CD4-positive, alpha-beta T cell (primary cell): Measurements from ENCODE around the gene MAN2A1. TPM values are rescaled to one million over a fixed set of nuclear protein-coding genes. Genes with fewer than 3 reads are reported as not detected.

Experiments used
- ATAC-seq: fragments of 200-7000 bp; cut with Tn5 transposase; one replicate; pipeline ENCODE4 v1.10.0; 2022; ENCODE audit warnings: mild to moderate bottlenecking; ENCODE audit not compliant: poor library complexity
- CTCF ChIA-PET: fragments of 350-600 bp; sonication (Branson Sonifier 250); formaldehyde crosslinking; loops from one replicate; lab custom pipeline; 2021; ENCODE audit warnings: antibody characterized with exemption, inconsistent platforms; lab: Charles Lee
- POLR2A ChIA-PET: fragments of 350-600 bp; sonication (Branson Sonifier 250); formaldehyde crosslinking; loops from one replicate; lab custom pipeline; 2021; ENCODE audit warnings: antibody characterized with exemption, inconsistent platforms; lab: Charles Lee
- DNase-seq, 14 experiments: peaks; one replicate each; pipeline ENCODE4 v3.0.0-alpha.2; 2013 to 2020; ENCODE audit warnings: mixed read lengths in 2 of 14
- H3K27ac ChIP-seq, 2 donors: one replicate each; pipeline versions ENCODE4 v1.5.1 to v1.7.0; 2013; ENCODE audit warnings: low read length in 2 of 2, low read depth in 1 of 2, mild to moderate bottlenecking in 1 of 2
- H3K27me3 ChIP-seq, 2 experiments: 1 replicate in 1 of 2; 2 replicates in 1 of 2; pipeline versions ENCODE4 v1.6.1 to v1.7.0; 2013; ENCODE audit warnings: low read length in 2 of 2, control low read depth in 1 of 2, mild to moderate bottlenecking in 1 of 2, moderate library complexity in 1 of 2; ENCODE audit not compliant: insufficient read depth in 2 of 2, control insufficient read depth in 1 of 2
- H3K36me3 ChIP-seq: one replicate; pipeline ENCODE4 v1.6.1; 2013; ENCODE audit warnings: low read length, control low read depth; ENCODE audit not compliant: insufficient read depth
- H3K4me1 ChIP-seq: one replicate; pipeline ENCODE4 v1.6.1; 2013; ENCODE audit warnings: low read length, control low read depth; ENCODE audit not compliant: insufficient read depth
- H3K4me3 ChIP-seq: one replicate; pipeline ENCODE4 v1.5.1; 2013; ENCODE audit warnings: mild to moderate bottlenecking, low read length, moderate library complexity
- H3K9me3 ChIP-seq, 2 experiments: 1 replicate in 1 of 2; 2 replicates in 1 of 2; pipeline versions ENCODE4 v1.6.1 to v1.7.0; 2013; ENCODE audit warnings: low read length in 2 of 2, mild to moderate bottlenecking in 2 of 2, control low read depth in 1 of 2, moderate library complexity in 1 of 2; ENCODE audit not compliant: control insufficient read depth in 1 of 2, insufficient read depth in 1 of 2
- H3K27ac Mint-ChIP-seq: one replicate; pipeline ENCODE4 v1.8.0; 2020; ENCODE audit warnings: mixed read lengths
- H3K27me3 Mint-ChIP-seq: one replicate; pipeline ENCODE4 v1.8.0; 2021; ENCODE audit warnings: mixed read lengths
- H3K36me3 Mint-ChIP-seq: one replicate; pipeline ENCODE4 v1.8.0; 2021; ENCODE audit warnings: low read depth, mixed read lengths
- H3K4me1 Mint-ChIP-seq: one replicate; pipeline ENCODE4 v1.8.0; 2021; ENCODE audit warnings: low read depth, mixed read lengths
- H3K4me3 Mint-ChIP-seq: one replicate; pipeline ENCODE4 v1.8.0; 2020; ENCODE audit warnings: mild to moderate bottlenecking, mixed read lengths
- H3K9me3 Mint-ChIP-seq: one replicate; pipeline ENCODE4 v1.8.0; 2020; ENCODE audit warnings: mixed read lengths
- CTCF ChIP-seq: fragments of 200-600 bp; IDR thresholded peaks from one replicate; pipeline ENCODE4 v1.8.0; 2022; ENCODE audit warnings: antibody characterized with exemption, mild to moderate bottlenecking
- intact Hi-C, 2 experiments: fragments of 100-400 bp; cut with DNase I in 1 of 2; cut with micrococcal nuclease in 1 of 2; formaldehyde crosslinking; loops; one replicate each; pipeline versions ENCODE4 v1.15.1 to v1.9.0; 2023 to 2025; cut with DNase I, micrococcal nuclease
- total RNA-seq, 174 experiments: library from RNA in 2 of 174; stranded (reverse) in 2 of 174; gene quantifications; one replicate each; pipeline ENCODE4 v1.2.3 and lab custom pipeline; 2021 to 2026

MAN2A1 gene
- total RNA-seq, 2 experiments from 2014 or later = 50.6 to 52.7 TPM

DNA sequence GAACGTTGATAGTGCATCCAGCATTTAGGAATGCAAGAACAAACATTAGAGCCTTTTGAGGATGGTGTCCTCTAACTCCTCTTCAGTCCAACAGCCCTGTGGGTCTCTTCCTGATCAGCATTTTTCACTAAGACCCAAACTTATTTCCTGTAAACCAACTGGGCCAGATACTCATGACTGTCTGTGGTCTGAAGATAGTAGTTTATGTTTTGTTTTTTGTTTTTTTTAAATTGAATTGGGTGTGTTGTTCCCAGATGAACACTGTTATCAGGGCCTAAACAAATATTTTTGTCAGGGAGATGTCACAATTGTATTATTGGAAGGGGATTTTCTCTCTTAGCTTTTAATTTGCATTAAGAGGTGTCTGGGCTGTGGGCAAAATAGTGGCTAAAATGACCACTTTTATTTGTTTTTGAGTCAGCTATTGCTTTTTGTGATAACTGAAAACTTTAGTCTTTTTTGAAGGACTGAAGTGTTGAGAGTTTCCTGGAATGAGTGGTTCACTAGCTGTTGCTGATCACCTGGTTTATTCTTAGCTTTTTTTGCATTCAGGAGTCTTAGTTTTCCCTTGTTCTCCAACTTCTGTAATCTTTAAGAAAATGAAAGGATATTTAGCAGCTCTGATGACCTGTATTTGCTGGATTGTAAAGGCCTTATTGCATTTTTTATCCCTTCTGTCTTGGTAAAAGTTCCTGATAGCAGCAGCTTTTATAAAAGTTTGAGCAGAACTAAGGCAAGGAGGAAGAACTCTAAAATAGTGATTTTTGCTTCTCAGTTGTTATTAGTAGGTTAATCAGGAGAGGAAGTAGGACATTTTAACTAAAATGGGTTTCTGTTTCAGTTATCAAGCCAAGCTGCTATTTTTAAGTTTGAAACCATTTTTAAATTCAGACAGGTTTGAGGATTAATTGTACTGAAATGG is 5.5 kb downstream of the MAN2A1 start:
- Histone ChIP-seq H3K4me3 (no peak overlapping the region), H3K27me3 (no peaks in the 10 kb centered on the region), H3K9me3 (no peaks in the 10 kb centered on the region), H3K36me3 (peaks cover 9% of the 10 kb centered on the region), H3K4me1 (peaks cover 44% of the 10 kb centered on the region), H3K27ac (no peak overlapping the region)
- no peak for TF ChIP-seq CTCF
- intact Hi-C loops = loop anchor here in 1 of 2 experiments (10.0 kb wide), 3 partner anchors 230 to 1400 kb away; partner anchors contain the start of genes FBXL17 and WDR36
- peak overlapping the region; percentile 0 for H3K27ac Mint-ChIP-seq
- peak in 1 of 14 experiments; percentile 40 for DNase-seq
- ChIA-PET CTCF (interaction anchor here (0.6 kb wide), 1 partner anchor 42 kb away, joined by 4 read pairs; no protein-coding TSS in a partner anchor), POLR2A (interaction anchor here (0.7 to 1.3 kb wide), 5 partner anchors 9 to 627 kb away, joined by 3 to 5 read pairs (median 3); no protein-coding TSS in a partner anchor)
- ATAC-seq = no peak
- H3K4me1 Mint-ChIP-seq = peaks cover 92% of the 10 kb centered on the region
- no peaks in the 10 kb centered on the region for H3K9me3 Mint-ChIP-seq
- peak overlapping the region; percentile 65 for H3K4me3 Mint-ChIP-seq
- peaks cover 35% of the 10 kb centered on the region for H3K36me3 Mint-ChIP-seq
- no peaks in the 10 kb centered on the region for H3K27me3 Mint-ChIP-seq

GRCh38 chr5:109697339-109697738 is 7.6 kb downstream of the MAN2A1 start:
- Histone ChIP-seq H3K27me3 (no peaks in the 10 kb centered on the region), H3K9me3 (no peaks in the 10 kb centered on the region), H3K4me1 (peaks cover 42% of the 10 kb centered on the region), H3K36me3 (peaks cover 9% of the 10 kb centered on the region), H3K27ac (no peak overlapping the region), H3K4me3 (no peak overlapping the region)
- Mint-ChIP-seq H3K4me1 (peaks cover 96% of the 10 kb centered on the region), H3K9me3 (no peaks in the 10 kb centered on the region), H3K27ac (no peak overlapping the region), H3K27me3 (no peaks in the 10 kb centered on the region), H3K36me3 (peaks cover 37% of the 10 kb centered on the region), H3K4me3 (no peak overlapping the region)
- intact Hi-C loops = loop anchor here in 1 of 2 experiments (10.0 kb wide), 3 partner anchors 227 to 1397 kb away; partner anchors contain the start of genes FBXL17 and WDR36
- CTCF ChIA-PET = no interaction called here
- DNase-seq = no peak
- POLR2A ChIA-PET = no interaction called here
- ATAC-seq = no peak
- no peak for TF ChIP-seq CTCF

DNA sequence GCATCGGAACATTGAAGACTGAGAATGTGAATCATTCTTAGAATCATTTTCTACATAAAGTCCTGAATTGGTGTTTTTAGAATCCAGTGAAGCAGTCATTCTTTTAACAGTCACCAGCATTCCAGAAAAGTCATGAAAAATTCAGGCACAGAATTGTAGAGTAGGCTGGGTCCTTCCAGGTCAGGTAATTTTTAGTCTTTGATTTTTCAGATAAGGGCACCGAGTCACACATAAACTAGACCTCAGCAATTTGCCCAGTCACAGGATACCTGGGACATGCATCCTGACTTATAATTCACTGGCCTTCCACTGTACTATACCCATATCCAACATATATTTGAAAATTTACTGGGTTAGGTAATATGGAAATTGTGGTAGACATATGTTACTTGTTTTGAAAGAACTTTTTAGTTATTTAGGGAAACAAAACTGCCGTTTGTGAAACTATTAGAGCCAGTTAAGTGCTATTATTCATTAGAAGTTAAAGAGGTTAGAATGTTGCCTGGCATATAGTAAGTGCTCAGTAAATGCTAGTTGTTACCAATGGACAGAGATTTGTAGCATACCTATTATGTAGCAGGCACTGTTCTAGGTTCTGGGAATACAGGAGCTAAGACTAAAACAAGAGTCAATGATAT is 10.9 kb downstream of the MAN2A1 start:
- Histone ChIP-seq H3K4me1 (peaks cover 34% of the 10 kb centered on the region), H3K27ac (no peak overlapping the region), H3K27me3 (no peaks in the 10 kb centered on the region), H3K4me3 (no peak overlapping the region), H3K36me3 (peaks cover 16% of the 10 kb centered on the region), H3K9me3 (no peaks in the 10 kb centered on the region)
- H3K4me1 Mint-ChIP-seq = peaks cover 92% of the 10 kb centered on the region
- no peaks in the 10 kb centered on the region for H3K27me3 Mint-ChIP-seq
- H3K36me3 Mint-ChIP-seq = peaks cover 43% of the 10 kb centered on the region
- no peak overlapping the region for H3K4me3 Mint-ChIP-seq
- ATAC-seq (no peak), DNase-seq (no peak)
- TF ChIP-seq CTCF = no peak
- CTCF ChIA-PET = no interaction called here
- POLR2A ChIA-PET = interaction anchor here (0.7 to 1.8 kb wide), 2 partner anchors 10 to 1811 kb away, joined by 3 to 4 read pairs; no protein-coding TSS in a partner anchor
- intact Hi-C loops = no loop called here
- H3K27ac Mint-ChIP-seq = no peak overlapping the region
- H3K9me3 Mint-ChIP-seq = no peaks in the 10 kb centered on the region
